Neural cell (in vitro differentiated cells): ENCODE measurements around the gene SBSN. TPM values are rescaled to one million over a fixed set of nuclear protein-coding genes. Genes with fewer than 3 reads are reported as not detected.

Experiments
- H2AFZ ChIP-seq: fragments of 200-600, 300-800 bp; sonication (generic), shearing (Covaris generic); 2 replicates; pipeline ENCODE4 v1.6.0; 2014; ENCODE audit warnings: low read depth, mild to moderate bottlenecking, antibody characterized with exemption, low read length, moderate library complexity
- H3F3A ChIP-seq: fragments of 200-600 bp; shearing (Covaris generic); 2 replicates; pipeline ENCODE4 v1.6.1; 2016; ENCODE audit warnings: mild to moderate bottlenecking, moderate library complexity, mixed read lengths, antibody characterized with exemption, low read length; ENCODE audit not compliant: insufficient read depth, poor library complexity, severe bottlenecking
- H3K27ac ChIP-seq: fragments of 200-600, 300-800 bp; sonication (generic), shearing (Covaris generic); 2 replicates; pipeline ENCODE4 v1.5.1; 2014; ENCODE audit warnings: mild to moderate bottlenecking, low read length, moderate library complexity
- H3K27me3 ChIP-seq: fragments of 300-800, 200-600 bp; sonication (generic), shearing (Covaris generic); 2 replicates; pipeline ENCODE4 v1.6.0; 2014; ENCODE audit warnings: mild to moderate bottlenecking, low read depth, low read length, moderate library complexity; ENCODE audit not compliant: insufficient read depth
- H3K36me3 ChIP-seq: fragments of 300-800, 200-600 bp; sonication (generic), shearing (Covaris generic); 2 replicates; pipeline ENCODE4 v1.5.1; 2014; ENCODE audit warnings: mild to moderate bottlenecking, antibody characterized with exemption, low read length, moderate library complexity; ENCODE audit not compliant: insufficient read depth
- H3K4me2 ChIP-seq: fragments of 300-800, 200-600 bp; sonication (generic), shearing (Covaris generic); 2 replicates; pipeline ENCODE4 v1.6.0; 2014; ENCODE audit warnings: mild to moderate bottlenecking, low read length
- H3K4me3 ChIP-seq: fragments of 300-800, 200-600 bp; sonication (generic), shearing (Covaris generic); 2 replicates; pipeline ENCODE4 v1.5.1; 2014; ENCODE audit warnings: mild to moderate bottlenecking, low read length, moderate library complexity
- H3K79me2 ChIP-seq: fragments of 200-600 bp; shearing (Covaris generic); replicated peaks from 2 replicates; pipeline ENCODE4 v1.6.0; 2014; ENCODE audit warnings: mild to moderate bottlenecking, low read length, moderate library complexity; ENCODE audit not compliant: insufficient read depth
- H3K9ac ChIP-seq: fragments of 300-800, 200-600 bp; sonication (generic), shearing (Covaris generic); 2 replicates; pipeline ENCODE4 v1.6.1; 2016; ENCODE audit warnings: mild to moderate bottlenecking, low read length, mixed read lengths
- H3K9me2 ChIP-seq: fragments of 200-600 bp; shearing (Covaris generic); 2 replicates; pipeline ENCODE4 v1.6.1; 2016; ENCODE audit warnings: mild to moderate bottlenecking, low read length, mixed read lengths; ENCODE audit not compliant: insufficient read depth
- H3K9me3 ChIP-seq: fragments of 200-600, 300-800 bp; sonication (generic), shearing (Covaris generic); 2 replicates; pipeline ENCODE4 v1.6.1; 2016; ENCODE audit warnings: mild to moderate bottlenecking, mixed run types, low read length, moderate library complexity, mixed read lengths
- H4K20me1 ChIP-seq: fragments of 200-600 bp; shearing (Covaris generic); 2 replicates; pipeline ENCODE4 v1.6.1; 2016; ENCODE audit warnings: mild to moderate bottlenecking, mixed run types; ENCODE audit not compliant: insufficient read depth
- EP300 ChIP-seq: fragments of 450-650 bp; conservative IDR thresholded peaks from 2 replicates; pipeline ENCODE4 v1.6.1; 2014; ENCODE audit warnings: antibody characterized with exemption, mild to moderate bottlenecking, moderate library complexity; ENCODE audit not compliant: poor library complexity, severe bottlenecking
- EZH2 ChIP-seq: fragments of 200-600, 300-800 bp; shearing (Covaris generic), sonication (generic); IDR thresholded peaks from 2 replicates; pipeline ENCODE4 v1.6.1; 2014; ENCODE audit warnings: antibody characterized with exemption, low read length, borderline replicate concordance, mild to moderate bottlenecking; ENCODE audit not compliant: insufficient read depth, poor library complexity, severe bottlenecking
- MXI1 ChIP-seq: fragments of 450-650 bp; conservative IDR thresholded peaks from 2 replicates; pipeline ENCODE4 v1.6.1; 2014; ENCODE audit warnings: antibody characterized with exemption, mild to moderate bottlenecking; ENCODE audit not compliant: poor library complexity, severe bottlenecking
- POLR2AphosphoS5 ChIP-seq: IDR thresholded peaks from 2 replicates; pipeline ENCODE4 v1.6.1; 2012
- RAD21 ChIP-seq: fragments of 450-650 bp; conservative IDR thresholded peaks from 2 replicates; pipeline ENCODE4 v1.6.1; 2014; ENCODE audit warnings: antibody characterized with exemption, mild to moderate bottlenecking, moderate library complexity
- SMC3 ChIP-seq: fragments of 450-650 bp; conservative IDR thresholded peaks from 2 replicates; pipeline ENCODE4 v1.6.1; 2014; ENCODE audit warnings: antibody characterized with exemption, mild to moderate bottlenecking, moderate library complexity; ENCODE audit not compliant: poor library complexity
- TAF1 ChIP-seq: IDR thresholded peaks from 2 replicates; pipeline ENCODE4 v1.6.1; 2012; ENCODE audit warnings: low read depth
- polyA plus RNA-seq: library from polyadenylated mRNA; depleted of rRNA; stranded (reverse); fragments of >200 nt; gene quantifications from 2 replicates; pipeline ENCODE4 v1.2.3, GENCODE V29; 2014
- TF ChIP-seq, protein P1 (sequence below): IDR thresholded peaks from 2 replicates; pipeline ENCODE4 v1.6.1; 2012; ENCODE audit warnings: borderline replicate concordance
- TF ChIP-seq, protein P2 (sequence below): fragments of 450-650 bp; IDR thresholded peaks from 2 replicates; pipeline ENCODE4 v1.5.1; 2014; ENCODE audit warnings: antibody characterized with exemption, mild to moderate bottlenecking, moderate library complexity; ENCODE audit not compliant: poor library complexity, severe bottlenecking

Gene SBSN
- polyA plus RNA-seq, 1 donor from 2014 or later, result not detected

DNA sequence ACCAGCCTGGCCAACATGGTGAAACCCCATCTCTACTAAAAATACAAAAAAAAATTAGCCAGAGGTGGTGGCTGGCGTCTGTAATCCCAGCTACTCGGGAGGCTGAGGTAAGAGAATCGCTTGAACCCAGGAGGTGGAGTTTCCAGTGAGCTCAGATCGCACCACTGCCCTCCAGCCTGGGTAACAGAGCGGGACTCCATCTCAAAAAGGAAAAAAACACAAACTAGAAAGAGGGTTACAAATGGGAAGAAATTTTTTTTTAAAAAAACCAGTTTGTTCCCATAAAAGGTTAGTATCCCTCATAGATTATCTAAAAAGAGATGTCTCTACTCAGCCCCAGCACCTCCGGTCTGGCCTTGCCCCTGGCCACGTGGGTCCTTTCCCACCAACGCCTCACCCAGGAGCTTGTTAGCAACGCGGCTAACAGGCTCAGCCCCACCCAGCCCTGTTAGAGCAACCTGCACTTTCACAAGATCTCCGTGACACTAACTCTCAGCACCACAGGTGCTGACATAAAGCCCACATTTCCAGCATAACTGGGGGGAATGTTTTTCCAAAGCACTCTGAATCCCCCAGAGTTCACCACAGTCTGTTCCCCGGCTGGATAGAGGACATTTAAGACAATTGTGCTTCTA, 19.0 kb downstream of the SBSN start:
- peaks cover 35% of the 10 kb centered on the region for H3K27me3 ChIP-seq
- no peak overlapping the region for H3K4me3 ChIP-seq
- no peaks in the 10 kb centered on the region for H4K20me1 ChIP-seq
- no peak overlapping the region for H3K27ac ChIP-seq
- H3K36me3 ChIP-seq, result no peaks in the 10 kb centered on the region
- H3F3A ChIP-seq, result no peaks in the 10 kb centered on the region
- H3K9ac ChIP-seq, result no peak overlapping the region
- H3K9me3 ChIP-seq, result no peaks in the 10 kb centered on the region
- no peak for TF ChIP-seq EP300
- H3K4me2 ChIP-seq, result no peak overlapping the region
- no peaks in the 10 kb centered on the region for H3K79me2 ChIP-seq
- no peaks in the 10 kb centered on the region for H3K9me2 ChIP-seq
- H2AFZ ChIP-seq, result no peak overlapping the region

DNA sequence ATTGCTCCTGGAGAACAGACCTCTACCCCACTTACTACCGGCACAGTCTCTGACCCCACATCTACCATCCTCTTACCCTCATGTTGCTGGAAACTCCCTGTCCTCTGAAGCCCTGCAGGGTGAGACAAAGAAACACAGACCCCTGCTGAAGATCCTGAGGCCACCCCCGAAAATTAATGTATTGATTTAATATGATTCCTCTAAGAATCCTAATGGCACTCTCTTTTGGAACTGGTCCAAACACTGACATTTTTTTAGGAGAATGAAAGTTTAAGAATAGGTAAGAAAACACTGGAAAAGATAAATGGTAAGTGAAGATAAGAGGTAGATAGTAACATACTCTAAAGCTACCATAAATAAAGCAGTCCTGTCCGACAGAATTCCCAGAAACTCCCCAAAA, 20.0 kb downstream of the SBSN start:
- TF ChIP-seq EZH2 (no peak), RAD21 (no peak), POLR2AphosphoS5 (no peak), SMC3 (no peak), TAF1 (no peak), EP300 (no peak), MXI1 (no peak)
- TF ChIP-seq, protein P1, sequence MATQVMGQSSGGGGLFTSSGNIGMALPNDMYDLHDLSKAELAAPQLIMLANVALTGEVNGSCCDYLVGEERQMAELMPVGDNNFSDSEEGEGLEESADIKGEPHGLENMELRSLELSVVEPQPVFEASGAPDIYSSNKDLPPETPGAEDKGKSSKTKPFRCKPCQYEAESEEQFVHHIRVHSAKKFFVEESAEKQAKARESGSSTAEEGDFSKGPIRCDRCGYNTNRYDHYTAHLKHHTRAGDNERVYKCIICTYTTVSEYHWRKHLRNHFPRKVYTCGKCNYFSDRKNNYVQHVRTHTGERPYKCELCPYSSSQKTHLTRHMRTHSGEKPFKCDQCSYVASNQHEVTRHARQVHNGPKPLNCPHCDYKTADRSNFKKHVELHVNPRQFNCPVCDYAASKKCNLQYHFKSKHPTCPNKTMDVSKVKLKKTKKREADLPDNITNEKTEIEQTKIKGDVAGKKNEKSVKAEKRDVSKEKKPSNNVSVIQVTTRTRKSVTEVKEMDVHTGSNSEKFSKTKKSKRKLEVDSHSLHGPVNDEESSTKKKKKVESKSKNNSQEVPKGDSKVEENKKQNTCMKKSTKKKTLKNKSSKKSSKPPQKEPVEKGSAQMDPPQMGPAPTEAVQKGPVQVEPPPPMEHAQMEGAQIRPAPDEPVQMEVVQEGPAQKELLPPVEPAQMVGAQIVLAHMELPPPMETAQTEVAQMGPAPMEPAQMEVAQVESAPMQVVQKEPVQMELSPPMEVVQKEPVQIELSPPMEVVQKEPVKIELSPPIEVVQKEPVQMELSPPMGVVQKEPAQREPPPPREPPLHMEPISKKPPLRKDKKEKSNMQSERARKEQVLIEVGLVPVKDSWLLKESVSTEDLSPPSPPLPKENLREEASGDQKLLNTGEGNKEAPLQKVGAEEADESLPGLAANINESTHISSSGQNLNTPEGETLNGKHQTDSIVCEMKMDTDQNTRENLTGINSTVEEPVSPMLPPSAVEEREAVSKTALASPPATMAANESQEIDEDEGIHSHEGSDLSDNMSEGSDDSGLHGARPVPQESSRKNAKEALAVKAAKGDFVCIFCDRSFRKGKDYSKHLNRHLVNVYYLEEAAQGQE, result no peak
- TF ChIP-seq, protein P2, sequence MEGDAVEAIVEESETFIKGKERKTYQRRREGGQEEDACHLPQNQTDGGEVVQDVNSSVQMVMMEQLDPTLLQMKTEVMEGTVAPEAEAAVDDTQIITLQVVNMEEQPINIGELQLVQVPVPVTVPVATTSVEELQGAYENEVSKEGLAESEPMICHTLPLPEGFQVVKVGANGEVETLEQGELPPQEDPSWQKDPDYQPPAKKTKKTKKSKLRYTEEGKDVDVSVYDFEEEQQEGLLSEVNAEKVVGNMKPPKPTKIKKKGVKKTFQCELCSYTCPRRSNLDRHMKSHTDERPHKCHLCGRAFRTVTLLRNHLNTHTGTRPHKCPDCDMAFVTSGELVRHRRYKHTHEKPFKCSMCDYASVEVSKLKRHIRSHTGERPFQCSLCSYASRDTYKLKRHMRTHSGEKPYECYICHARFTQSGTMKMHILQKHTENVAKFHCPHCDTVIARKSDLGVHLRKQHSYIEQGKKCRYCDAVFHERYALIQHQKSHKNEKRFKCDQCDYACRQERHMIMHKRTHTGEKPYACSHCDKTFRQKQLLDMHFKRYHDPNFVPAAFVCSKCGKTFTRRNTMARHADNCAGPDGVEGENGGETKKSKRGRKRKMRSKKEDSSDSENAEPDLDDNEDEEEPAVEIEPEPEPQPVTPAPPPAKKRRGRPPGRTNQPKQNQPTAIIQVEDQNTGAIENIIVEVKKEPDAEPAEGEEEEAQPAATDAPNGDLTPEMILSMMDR, result no peak
- Histone ChIP-seq H3F3A (no peaks in the 10 kb centered on the region), H4K20me1 (no peaks in the 10 kb centered on the region), H3K79me2 (no peaks in the 10 kb centered on the region), H3K27me3 (peaks cover 32% of the 10 kb centered on the region), H3K9me3 (no peaks in the 10 kb centered on the region), H3K36me3 (no peaks in the 10 kb centered on the region), H3K9ac (no peak overlapping the region), H3K27ac (no peak overlapping the region), H3K4me3 (no peak overlapping the region), H2AFZ (no peak overlapping the region), H3K9me2 (no peaks in the 10 kb centered on the region), H3K4me2 (no peak overlapping the region)

DNA sequence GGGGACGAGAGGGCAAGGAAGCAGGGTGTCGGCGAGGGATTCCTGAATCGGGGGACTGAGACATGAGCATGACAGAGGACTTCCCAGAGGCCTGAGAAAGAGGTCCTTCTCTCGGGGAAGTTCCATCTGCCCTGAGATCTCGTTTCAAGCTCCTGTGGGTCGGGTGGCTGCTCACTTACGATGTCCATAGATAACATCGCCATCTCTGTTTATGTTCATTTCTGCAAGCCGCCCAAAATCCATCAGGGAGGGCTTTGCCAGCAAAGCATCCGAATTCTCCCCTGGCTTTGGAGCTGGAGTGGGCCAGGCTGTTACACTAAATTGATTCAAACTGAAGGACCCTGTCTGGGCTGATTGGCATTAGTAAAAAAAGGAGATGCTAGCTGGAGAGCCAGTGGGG, 20.6 kb downstream of the SBSN start:
- Histone ChIP-seq H3F3A (no peaks in the 10 kb centered on the region), H3K27ac (no peak overlapping the region), H3K36me3 (no peaks in the 10 kb centered on the region), H2AFZ (no peak overlapping the region), H3K4me2 (no peak overlapping the region), H3K9me2 (no peaks in the 10 kb centered on the region), H3K9me3 (no peaks in the 10 kb centered on the region), H3K79me2 (no peaks in the 10 kb centered on the region), H3K4me3 (no peak overlapping the region), H4K20me1 (no peaks in the 10 kb centered on the region), H3K9ac (no peak overlapping the region), H3K27me3 (peaks cover 32% of the 10 kb centered on the region)
- TF ChIP-seq, protein P1, result no peak
- TF ChIP-seq RAD21 (no peak), EZH2 (no peak), MXI1 (no peak), TAF1 (no peak), SMC3 (no peak), EP300 (no peak), POLR2AphosphoS5 (no peak)
- TF ChIP-seq, protein P2, result no peak
